HCT116 (cell line): ENCODE results near the gene PRRT2. TPM values are rescaled to one million over a fixed set of nuclear protein-coding genes. Genes with fewer than 3 reads are reported as not detected.

Source experiments
- ATAC-seq: fragments of 200-7000 bp; cut with Tn5 transposase; 2 replicates; pipeline ENCODE4 v1.9.1; 2020; ENCODE audit warnings: mild to moderate bottlenecking, moderate library complexity
- BruUV-seq: library from RNA; stranded (reverse); fragments of 400-500 nt; replicated peaks from 2 replicates; lab custom pipeline; 2021; lab: Mats Ljungman, UMichigan
- CTCF ChIA-PET: fragments of 300-600 bp; sonication (Branson Sonifier 250); formaldehyde crosslinking; loops from one replicate; lab custom pipeline; 2021; ENCODE audit warnings: antibody characterized with exemption; lab: Charles Lee
- POLR2A ChIA-PET: fragments of 300-600, 350-600 bp; sonication (Branson Sonifier 250); formaldehyde crosslinking; loops from one replicate; lab custom pipeline; 2021; ENCODE audit warnings: antibody characterized with exemption; lab: Charles Lee
- RAD21 ChIA-PET, 2 experiments: fragments of 300-600 bp; sonication (Branson Sonifier 250); formaldehyde crosslinking; loops; one replicate each; lab custom pipeline; 2023; ENCODE audit warnings: low total read pairs in 2 of 2; ENCODE audit not compliant: uncharacterized antibody in 2 of 2, unreplicated experiment in 2 of 2, low non-redundant PET in 1 of 2; lab: Charles Lee
- DNase-seq: peaks from one replicate; pipeline ENCODE4 v3.0.0-alpha.2; 2010; ENCODE audit warnings: low read depth, low spot score
- H2AFZ ChIP-seq: fragments of 200-600 bp; shearing (Covaris generic), sonication (generic); 2 replicates; pipeline ENCODE4 v1.6.1; 2017; ENCODE audit warnings: low read depth, mixed run types, mixed read lengths, antibody characterized with exemption, low read length; ENCODE audit not compliant: poor library complexity, severe bottlenecking
- H3K27ac ChIP-seq: 2 replicates; pipeline ENCODE4 v1.5.1; 2012; ENCODE audit warnings: low read depth, low read length
- H3K27me3 ChIP-seq: fragments of 200-600 bp; sonication (generic); 2 replicates; pipeline ENCODE4 v1.6.1; 2016; ENCODE audit warnings: mixed run types, low read length, mixed read lengths; ENCODE audit not compliant: insufficient read depth
- H3K36me3 ChIP-seq, 2 experiments: fragments of 200-500 bp in 1 of 2; fragments of 200-600 bp in 1 of 2; sonication (Bioruptor generic) in 1 of 2; sonication (generic) in 1 of 2; 2 replicates each; pipeline versions ENCODE4 v1.5.1 to v1.6.1; 2014 to 2016; ENCODE audit warnings: low read length in 2 of 2, inconsistent platforms in 1 of 2, mixed read lengths in 1 of 2, mixed run types in 1 of 2; ENCODE audit not compliant: insufficient read depth in 2 of 2, control insufficient read depth in 1 of 2
- H3K4me1 ChIP-seq, 2 experiments: fragments of 200-600 bp in 1 of 2; sonication (generic) in 1 of 2; 2 replicates each; pipeline versions ENCODE4 v1.5.1 to v1.6.1; 2012 to 2017; ENCODE audit warnings: low read length in 2 of 2, inconsistent platforms in 1 of 2, mild to moderate bottlenecking in 1 of 2, mixed read lengths in 1 of 2, mixed run types in 1 of 2, moderate library complexity in 1 of 2; ENCODE audit not compliant: insufficient read depth in 2 of 2, control insufficient read depth in 1 of 2
- H3K4me2 ChIP-seq: fragments of 200-600 bp; sonication (generic); 2 replicates; pipeline ENCODE4 v1.6.1; 2017; ENCODE audit warnings: mixed run types, low read length, mixed read lengths
- H3K4me3 ChIP-seq, 2 experiments: fragments of 200-600 bp in 1 of 2; sonication (generic) in 1 of 2; replicated peaks in 1 of 2; 2 replicates each; pipeline ENCODE4 v1.5.1; 2011 to 2016; ENCODE audit warnings: low read length in 2 of 2, control low read depth in 1 of 2, low read depth in 1 of 2, mild to moderate bottlenecking in 1 of 2, mixed read lengths in 1 of 2, mixed run types in 1 of 2
- H3K79me2 ChIP-seq: fragments of 200-600 bp; sonication (generic); 2 replicates; pipeline ENCODE4 v1.6.1; 2017; ENCODE audit warnings: mild to moderate bottlenecking, mixed run types, low read length, moderate library complexity, mixed read lengths; ENCODE audit not compliant: insufficient read depth
- H3K9ac ChIP-seq: fragments of 200-600 bp; sonication (generic); 2 replicates; pipeline ENCODE4 v1.6.1; 2016; ENCODE audit warnings: low read length, mixed read lengths
- H3K9me2 ChIP-seq: fragments of 200-600 bp; sonication (generic), shearing (Covaris generic); 2 replicates; pipeline ENCODE4 v1.6.1; 2017; ENCODE audit warnings: mixed run types, mild to moderate bottlenecking, moderate library complexity; ENCODE audit not compliant: insufficient read depth
- H3K9me3 ChIP-seq, 2 experiments: fragments of 200-500 bp in 1 of 2; fragments of 200-600 bp in 1 of 2; sonication (Bioruptor generic) in 1 of 2; sonication (generic) in 1 of 2; 2 replicates each; pipeline ENCODE4 v1.6.1; 2014 to 2017; ENCODE audit warnings: low read length in 2 of 2, mixed read lengths in 2 of 2, inconsistent platforms in 1 of 2, low read depth in 1 of 2, mild to moderate bottlenecking in 1 of 2, mixed run types in 1 of 2, moderate library complexity in 1 of 2; ENCODE audit not compliant: control insufficient read depth in 1 of 2, insufficient read depth in 1 of 2
- H4K20me1 ChIP-seq: fragments of 200-600 bp; sonication (generic), shearing (Covaris generic); 2 replicates; pipeline ENCODE4 v1.6.1; 2017; ENCODE audit warnings: mixed run types, mild to moderate bottlenecking, moderate library complexity; ENCODE audit not compliant: insufficient read depth
- EZH2 ChIP-seq: fragments of 200-600 bp; sonication (generic); IDR thresholded peaks from 2 replicates; pipeline ENCODE4 v1.6.1; 2017; ENCODE audit warnings: antibody characterized with exemption, mixed run types
- SIN3A ChIP-seq: IDR thresholded peaks from 2 replicates; pipeline ENCODE4 v1.6.1; 2012; ENCODE audit warnings: low read depth
- ZBTB33 ChIP-seq: IDR thresholded peaks from 2 replicates; pipeline ENCODE4 v1.6.1; 2011; ENCODE audit warnings: mild to moderate bottlenecking, low read length, moderate library complexity; ENCODE audit not compliant: insufficient replicate concordance; ENCODE audit errors: extremely low read depth
- intact Hi-C: fragments of 100-400 bp; cut with micrococcal nuclease; formaldehyde crosslinking; loops from 2 replicates; pipeline ENCODE4 v1.10.0; 2022
- total RNA-seq: library from RNA; stranded (reverse); gene quantifications from one replicate; pipeline ENCODE4 v1.2.1, GENCODE V29; 2021; ENCODE audit not compliant: unreplicated experiment

The PRRT2 gene
- total RNA-seq, 1 experiment from 2014 or later, result 4.0 TPM

- no peak for TF ChIP-seq ZBTB33
Measured at GRCh38 chr16:29790183-29790948, 21.6 kb upstream of the PRRT2 start, which contains the start of gene KIF22 (continued).

- POLR2A ChIA-PET, result interaction anchor here (1.0 to 2.1 kb wide), 8 partner anchors 8 to 29 kb away, joined by 3 to 10 read pairs (median 4); partner anchors contain the start of genes MVP and PAGR1
- Histone ChIP-seq H3K9ac (peak overlapping the region; percentile 99), H3K4me2 (peak overlapping the region; percentile 83), H3K27ac (peak overlapping the region; percentile 80), H3K27me3 (no peaks in the 10 kb centered on the region), H3K4me3 (peak overlapping the region; percentile 90 to 99), H3K4me1 (peaks cover 13 to 21% of the 10 kb centered on the region in 2 experiments), H3K36me3 (peaks cover 0 to 8% of the 10 kb centered on the region in 2 experiments; a peak in 1 of 4 replicates), H3K79me2 (peaks cover 56% of the 10 kb centered on the region), H2AFZ (no peak overlapping the region), H3K9me3 (no peaks in the 10 kb centered on the region), H4K20me1 (no peaks in the 10 kb centered on the region), H3K9me2 (no peaks in the 10 kb centered on the region)
- RAD21 ChIA-PET, result interaction anchor here (1.3 to 1.6 kb wide), 2 partner anchors 13 to 90 kb away, joined by 3 read pairs; no protein-coding TSS in a partner anchor
- peak; percentile 45 for ATAC-seq
- intact Hi-C loops, result loop anchor here (2.0 kb wide), 1 partner anchor 14 kb away; no protein-coding TSS in a partner anchor
- TF ChIP-seq SIN3A, result peak; percentile 22; the same call in 1 of the 2 replicates
- TF ChIP-seq EZH2, result no peak
- no peak for DNase-seq
- CTCF ChIA-PET, result interaction anchor here (1.0 to 1.6 kb wide), 7 partner anchors 9 to 91 kb away, joined by 3 to 14 read pairs (median 5); partner anchors contain the start of gene PAGR1
- TSS peak; percentile 69 for BruUV-seq
Measured at GRCh38 chr16:29790949-29791844, 20.8 kb upstream of the PRRT2 start.
